Caco-2 (cell line): ENCODE results near the gene LYPLAL1. TPM values are rescaled to one million over a fixed set of nuclear protein-coding genes. Genes with fewer than 3 reads are reported as not detected.

ENCODE experiments used
- BruUV-seq: library from RNA; stranded (reverse); fragments of 400-500 nt; replicated peaks from 2 replicates; lab custom pipeline; 2021; lab: Mats Ljungman, UMichigan
- CTCF ChIA-PET: fragments of 300-600 bp; sonication (Branson Sonifier 250); formaldehyde crosslinking; loops from one replicate; lab custom pipeline; 2022; ENCODE audit warnings: antibody characterized with exemption; lab: Charles Lee
- POLR2A ChIA-PET: fragments of 300-600 bp; sonication (Branson Sonifier 250); formaldehyde crosslinking; loops from one replicate; lab custom pipeline; 2022; ENCODE audit warnings: antibody characterized with exemption; lab: Charles Lee
- DNase-seq, 2 experiments: peaks; one replicate each; pipeline versions ENCODE4 v3.0.0 to v3.0.0-alpha.2; 2020 to 2022
- H3K27me3 ChIP-seq: replicated peaks from 2 replicates; pipeline ENCODE4 v1.6.0; 2011; ENCODE audit warnings: low read length; ENCODE audit not compliant: control insufficient read depth, insufficient read depth
- H3K36me3 ChIP-seq: 2 replicates; pipeline ENCODE4 v1.5.1; 2011; ENCODE audit warnings: low read length; ENCODE audit not compliant: control insufficient read depth, insufficient read depth
- H3K4me1 ChIP-seq: fragments of 250-450 bp; sonication (Bioruptor Pico); 2 replicates; pipeline ENCODE4 v1.5.1; 2020; ENCODE audit warnings: mild to moderate bottlenecking
- H3K4me3 ChIP-seq: 2 replicates; pipeline ENCODE4 v1.5.1; 2011; ENCODE audit warnings: low read depth, mild to moderate bottlenecking, control low read depth, low read length
- H3K9me3 ChIP-seq: fragments of 250-450 bp; sonication (Bioruptor Pico); 2 replicates; pipeline ENCODE4 v1.5.1; 2020; ENCODE audit warnings: mild to moderate bottlenecking, moderate library complexity
- H3K27ac Mint-ChIP-seq: one replicate; pipeline ENCODE4 v1.8.0; 2022; ENCODE audit warnings: mixed read lengths; ENCODE audit not compliant: unreplicated experiment
- H3K27me3 Mint-ChIP-seq: one replicate; pipeline ENCODE4 v1.8.0; 2022; ENCODE audit warnings: mixed read lengths; ENCODE audit not compliant: insufficient read depth, unreplicated experiment
- H3K36me3 Mint-ChIP-seq: one replicate; pipeline ENCODE4 v1.8.0; 2022; ENCODE audit warnings: mild to moderate bottlenecking, mixed read lengths; ENCODE audit not compliant: insufficient read depth, unreplicated experiment
- H3K4me1 Mint-ChIP-seq: one replicate; pipeline ENCODE4 v1.8.0; 2022; ENCODE audit warnings: low read depth, mixed read lengths; ENCODE audit not compliant: unreplicated experiment
- H3K4me3 Mint-ChIP-seq: one replicate; pipeline ENCODE4 v1.8.0; 2022; ENCODE audit warnings: mild to moderate bottlenecking, moderate library complexity, mixed read lengths; ENCODE audit not compliant: unreplicated experiment
- H3K9me3 Mint-ChIP-seq: one replicate; pipeline ENCODE4 v1.8.0; 2022; ENCODE audit warnings: mixed read lengths; ENCODE audit not compliant: unreplicated experiment
- CTCF ChIP-seq, 2 experiments: fragments of 200-600 bp in 1 of 2; IDR thresholded peaks; 1 replicate in 1 of 2; 2 replicates in 1 of 2; pipeline versions ENCODE4 v1.5.1 to v1.8.0; 2011 to 2022; ENCODE audit warnings: antibody characterized with exemption in 1 of 2, control low read depth in 1 of 2, inconsistent platforms in 1 of 2, low read depth in 1 of 2, low read length in 1 of 2, mild to moderate bottlenecking in 1 of 2, moderate library complexity in 1 of 2; ENCODE audit not compliant: insufficient read depth in 1 of 2, severe bottlenecking in 1 of 2, unreplicated experiment in 1 of 2
- intact Hi-C: fragments of 100-400 bp; cut with micrococcal nuclease; formaldehyde crosslinking; loops from one replicate; pipeline ENCODE4 v1.10.0; 2022; ENCODE audit not compliant: unreplicated experiment
- total RNA-seq: library from RNA; stranded (reverse); gene quantifications from 2 replicates; pipeline ENCODE4 v1.2.3, GENCODE V29; 2022

Gene LYPLAL1
- total RNA-seq, 1 experiment from 2014 or later = 20.4 TPM

GRCh38 chr1:219126377-219126776 is 47.3 kb upstream of the LYPLAL1 start:
- intact Hi-C loops = no loop called here
- no peaks in the 10 kb centered on the region for H3K9me3 ChIP-seq
- Mint-ChIP-seq H3K36me3 (no peaks in the 10 kb centered on the region), H3K27ac (no peak overlapping the region), H3K4me1 (no peaks in the 10 kb centered on the region), H3K9me3 (no peaks in the 10 kb centered on the region), H3K4me3 (no peak overlapping the region), H3K27me3 (no peaks in the 10 kb centered on the region)
- CTCF ChIA-PET = no interaction called here
- TF ChIP-seq CTCF (IDR thresholded peaks at IDR 0.05; ENCODE audit: insufficient read depth in 1 of 2, low read depth in 1 of 2, low read length in 1 of 2, severe bottlenecking in 1 of 2, unreplicated experiment in 1 of 2) = no peak
- H3K27me3 ChIP-seq = no peaks in the 10 kb centered on the region
- no peak for DNase-seq
- H3K36me3 ChIP-seq = no peaks in the 10 kb centered on the region
- no TSS peak for BruUV-seq
- H3K4me3 ChIP-seq = no peak overlapping the region
- H3K4me1 ChIP-seq = no peaks in the 10 kb centered on the region
- POLR2A ChIA-PET = no interaction called here

GRCh38 chr1:219128957-219129356 is 44.7 kb upstream of the LYPLAL1 start:
- H3K4me3 ChIP-seq = no peak overlapping the region
- Mint-ChIP-seq H3K4me1 (no peaks in the 10 kb centered on the region), H3K27me3 (no peaks in the 10 kb centered on the region), H3K36me3 (no peaks in the 10 kb centered on the region), H3K9me3 (no peaks in the 10 kb centered on the region), H3K27ac (no peak overlapping the region), H3K4me3 (no peak overlapping the region)
- no peaks in the 10 kb centered on the region for H3K9me3 ChIP-seq
- POLR2A ChIA-PET = no interaction called here
- CTCF ChIA-PET = no interaction called here
- no peaks in the 10 kb centered on the region for H3K27me3 ChIP-seq
- no peaks in the 10 kb centered on the region for H3K36me3 ChIP-seq
- no peak for DNase-seq
- no peaks in the 10 kb centered on the region for H3K4me1 ChIP-seq
- intact Hi-C loops = no loop called here
- BruUV-seq = no TSS peak
- no peak for TF ChIP-seq CTCF (IDR thresholded peaks at IDR 0.05; ENCODE audit: insufficient read depth in 1 of 2, low read depth in 1 of 2, low read length in 1 of 2, severe bottlenecking in 1 of 2, unreplicated experiment in 1 of 2)

GRCh38 chr1:219130366-219130935 is 43.2 kb upstream of the LYPLAL1 start:
- Histone ChIP-seq H3K9me3 (no peaks in the 10 kb centered on the region), H3K4me3 (no peak overlapping the region), H3K36me3 (no peaks in the 10 kb centered on the region), H3K27me3 (no peaks in the 10 kb centered on the region), H3K4me1 (no peaks in the 10 kb centered on the region)
- no peak for TF ChIP-seq CTCF (IDR thresholded peaks at IDR 0.05; ENCODE audit: insufficient read depth in 1 of 2, low read depth in 1 of 2, low read length in 1 of 2, severe bottlenecking in 1 of 2, unreplicated experiment in 1 of 2)
- ChIA-PET POLR2A (no interaction called here), CTCF (no interaction called here)
- no peaks in the 10 kb centered on the region for H3K4me1 Mint-ChIP-seq
- BruUV-seq = no TSS peak
- H3K27me3 Mint-ChIP-seq = no peaks in the 10 kb centered on the region
- intact Hi-C loops = no loop called here
- no peak overlapping the region for H3K27ac Mint-ChIP-seq
- H3K9me3 Mint-ChIP-seq = no peaks in the 10 kb centered on the region
- no peak for DNase-seq
- no peak overlapping the region for H3K4me3 Mint-ChIP-seq
- no peaks in the 10 kb centered on the region for H3K36me3 Mint-ChIP-seq
